Tibial nerve (tissue), 3 donors: ENCODE data around the gene CDK2.

Experiments used
- EP300 ChIP-seq, 2 donors: sonication (generic); formaldehyde crosslinking; IDR thresholded peaks; one replicate each; pipeline ENCODE4 v1.6.1; 2017; ENCODE audit warnings: antibody characterized with exemption in 2 of 2, mild to moderate bottlenecking in 1 of 2
- POLR2A ChIP-seq, 2 donors: fragments of 450-650 bp; IDR thresholded peaks; one replicate each; pipeline ENCODE4 v1.6.1; 2017; ENCODE audit warnings: antibody characterized with exemption in 2 of 2, mild to moderate bottlenecking in 2 of 2, moderate library complexity in 2 of 2

GRCh38 chr12:55974308-55974730 lies 7.7 kb downstream of the CDK2 start:
- TF ChIP-seq POLR2A (IDR thresholded peaks at IDR 0.05) (no peak), EP300 (IDR thresholded peaks at IDR 0.05) (no peak)
